HEK293 (cell line): Measurements from ENCODE around the gene TARS3.

Source experiments
- CTCF ChIA-PET: fragments of 350-600 bp; formaldehyde crosslinking; extraction: SDS; loops from one replicate; lab custom pipeline; 2021; ENCODE audit warnings: antibody characterized with exemption; lab: Yijun Ruan, JAX
- POLR2A ChIA-PET: fragments of 300-600 bp; formaldehyde crosslinking; extraction: SDS; loops from one replicate; lab custom pipeline; 2020; ENCODE audit warnings: antibody characterized with exemption, inconsistent platforms; lab: Yijun Ruan, JAX
- H3K27ac ChIP-seq: fragments of 200-500 bp; sonication (Bioruptor generic); 2 replicates; pipeline ENCODE4 v1.5.1; 2014; ENCODE audit warnings: low read depth, low read length, control low read depth, inconsistent platforms; ENCODE audit errors: extremely low read depth
- H3K36me3 ChIP-seq, 2 experiments: fragments of 200-500 bp in 1 of 2; sonication (Bioruptor generic) in 1 of 2; 1 replicate in 1 of 2; 2 replicates in 1 of 2; pipeline ENCODE4 v1.5.1; 2014 to 2017; ENCODE audit warnings: inconsistent platforms in 2 of 2, low read length in 2 of 2; ENCODE audit not compliant: control insufficient read depth in 2 of 2, insufficient read depth in 1 of 2
- H3K4me1 ChIP-seq: fragments of 200-500 bp; sonication (Bioruptor generic); 2 replicates; pipeline ENCODE4 v1.5.1; 2014; ENCODE audit warnings: mild to moderate bottlenecking, low read length, inconsistent platforms; ENCODE audit not compliant: control insufficient read depth, insufficient read depth
- H3K4me3 ChIP-seq: 2 replicates; pipeline ENCODE4 v1.5.1; 2011; ENCODE audit warnings: low read depth, mild to moderate bottlenecking, control low read depth, low read length, moderate library complexity
- H3K9me3 ChIP-seq: fragments of 200-500 bp; sonication (Bioruptor generic); 2 replicates; pipeline ENCODE4 v1.5.1; 2014; ENCODE audit warnings: low read depth, low read length, inconsistent platforms; ENCODE audit not compliant: control insufficient read depth, insufficient read depth
- CTCF ChIP-seq: fragments of 450-650 bp; formaldehyde crosslinking; IDR thresholded peaks from 2 replicates; pipeline ENCODE4 v1.5.1; 2016; ENCODE audit warnings: missing biosample characterization, missing genetic modification characterization
- GFI1B ChIP-seq: fragments of 450-650 bp; formaldehyde crosslinking; IDR thresholded peaks from 2 replicates; pipeline ENCODE4 v1.5.1; 2016; ENCODE audit warnings: missing biosample characterization, missing genetic modification characterization
- GLI4 ChIP-seq: fragments of 450-650 bp; formaldehyde crosslinking; IDR thresholded peaks from 2 replicates; pipeline ENCODE4 v1.5.1; 2016; ENCODE audit warnings: missing biosample characterization, missing genetic modification characterization
- MZF1 ChIP-seq: fragments of 450-650 bp; formaldehyde crosslinking; IDR thresholded peaks from 2 replicates; pipeline ENCODE4 v1.5.1; 2017; ENCODE audit warnings: missing biosample characterization, missing genetic modification characterization, borderline replicate concordance
- OVOL3 ChIP-seq: fragments of 450-650 bp; formaldehyde crosslinking; IDR thresholded peaks from 2 replicates; pipeline ENCODE4 v1.5.1; 2016; ENCODE audit warnings: missing biosample characterization, missing genetic modification characterization
- SETDB1 ChIP-seq: IDR thresholded peaks from one replicate; pipeline ENCODE4 v1.6.1; 2017; ENCODE audit warnings: mild to moderate bottlenecking, low read length, moderate library complexity, mixed read lengths; ENCODE audit not compliant: insufficient read length
- WT1 ChIP-seq: fragments of 450-650 bp; formaldehyde crosslinking; IDR thresholded peaks from 2 replicates; pipeline ENCODE4 v1.5.1; 2016; ENCODE audit warnings: missing biosample characterization, missing genetic modification characterization
- ZBTB10 ChIP-seq: fragments of 450-650 bp; formaldehyde crosslinking; IDR thresholded peaks from 2 replicates; pipeline ENCODE4 v1.5.1; 2016; ENCODE audit warnings: missing biosample characterization, missing genetic modification characterization
- ZBTB7A ChIP-seq: fragments of 450-650 bp; formaldehyde crosslinking; IDR thresholded peaks from 2 replicates; pipeline ENCODE4 v1.5.1; 2016; ENCODE audit warnings: low read depth, missing biosample characterization, missing genetic modification characterization
- ZFP37 ChIP-seq: fragments of 450-650 bp; formaldehyde crosslinking; IDR thresholded peaks from 2 replicates; pipeline ENCODE4 v1.5.1; 2016; ENCODE audit warnings: missing biosample characterization, missing genetic modification characterization
- ZIC2 ChIP-seq: fragments of 450-650 bp; formaldehyde crosslinking; IDR thresholded peaks from 2 replicates; pipeline ENCODE4 v1.5.1; 2016; ENCODE audit warnings: missing biosample characterization, missing genetic modification characterization
- ZNF10 ChIP-seq: fragments of 450-650 bp; formaldehyde crosslinking; IDR thresholded peaks from 2 replicates; pipeline ENCODE4 v1.5.1; 2017; ENCODE audit warnings: missing biosample characterization, missing genetic modification characterization
- ZNF169 ChIP-seq: fragments of 450-650 bp; formaldehyde crosslinking; IDR thresholded peaks from 2 replicates; pipeline ENCODE4 v1.5.1; 2016; ENCODE audit warnings: missing biosample characterization, missing genetic modification characterization
- ZNF19 ChIP-seq: fragments of 450-650 bp; formaldehyde crosslinking; IDR thresholded peaks from 2 replicates; pipeline ENCODE4; 2016; ENCODE audit warnings: missing biosample characterization, missing genetic modification characterization, low read depth
- ZNF2 ChIP-seq: fragments of 450-650 bp; formaldehyde crosslinking; IDR thresholded peaks from 2 replicates; pipeline ENCODE4 v1.5.1; 2016; ENCODE audit warnings: missing biosample characterization, missing genetic modification characterization
- ZNF211 ChIP-seq: fragments of 450-650 bp; formaldehyde crosslinking; IDR thresholded peaks from 2 replicates; pipeline ENCODE4 v1.5.1; 2016; ENCODE audit warnings: low read depth, missing biosample characterization, missing genetic modification characterization
- ZNF239 ChIP-seq: fragments of 450-650 bp; formaldehyde crosslinking; IDR thresholded peaks from 2 replicates; pipeline ENCODE4 v1.5.1; 2016; ENCODE audit warnings: missing biosample characterization, missing genetic modification characterization
- ZNF292 ChIP-seq: fragments of 450-650 bp; formaldehyde crosslinking; IDR thresholded peaks from 2 replicates; pipeline ENCODE4 v1.5.1; 2016; ENCODE audit warnings: low read depth, missing biosample characterization, missing genetic modification characterization, borderline replicate concordance
- ZNF302 ChIP-seq: fragments of 450-650 bp; formaldehyde crosslinking; IDR thresholded peaks from 2 replicates; pipeline ENCODE4 v1.5.1; 2016; ENCODE audit warnings: missing biosample characterization, missing genetic modification characterization, low read depth
- ZNF311 ChIP-seq: fragments of 450-650 bp; formaldehyde crosslinking; IDR thresholded peaks from 2 replicates; pipeline ENCODE4 v1.5.1; 2017; ENCODE audit warnings: missing biosample characterization, missing genetic modification characterization, borderline replicate concordance
- ZNF341 ChIP-seq: fragments of 450-650 bp; formaldehyde crosslinking; IDR thresholded peaks from 2 replicates; pipeline ENCODE4; 2016; ENCODE audit warnings: low read depth, missing biosample characterization, missing genetic modification characterization
- ZNF362 ChIP-seq: fragments of 450-650 bp; formaldehyde crosslinking; IDR thresholded peaks from 2 replicates; pipeline ENCODE4 v1.5.1; 2016; ENCODE audit warnings: missing biosample characterization, missing genetic modification characterization
- ZNF529 ChIP-seq: fragments of 450-650 bp; formaldehyde crosslinking; IDR thresholded peaks from 2 replicates; pipeline ENCODE4 v1.5.1; 2017; ENCODE audit warnings: missing genetic modification characterization, missing biosample characterization; ENCODE audit not compliant: insufficient replicate concordance
- ZNF558 ChIP-seq: fragments of 450-650 bp; formaldehyde crosslinking; IDR thresholded peaks from 2 replicates; pipeline ENCODE4 v1.5.1; 2016; ENCODE audit warnings: missing biosample characterization, missing genetic modification characterization
- ZNF596 ChIP-seq: fragments of 450-650 bp; IDR thresholded peaks from 2 replicates; pipeline ENCODE4 v1.5.0; 2018; ENCODE audit warnings: missing biosample characterization, mild to moderate bottlenecking, missing genetic modification characterization, moderate library complexity
- ZNF621 ChIP-seq: fragments of 450-650 bp; formaldehyde crosslinking; IDR thresholded peaks from 2 replicates; pipeline ENCODE4 v1.5.1; 2017; ENCODE audit warnings: missing biosample characterization, missing genetic modification characterization
- ZNF654 ChIP-seq: fragments of 450-650 bp; formaldehyde crosslinking; IDR thresholded peaks from 2 replicates; pipeline ENCODE4 v1.5.1; 2016; ENCODE audit warnings: low read depth, missing biosample characterization, missing genetic modification characterization
- ZNF692 ChIP-seq: fragments of 450-650 bp; formaldehyde crosslinking; IDR thresholded peaks from 2 replicates; pipeline ENCODE4 v1.5.1; 2016; ENCODE audit warnings: missing biosample characterization, missing genetic modification characterization
- ZNF701 ChIP-seq: fragments of 450-650 bp; formaldehyde crosslinking; IDR thresholded peaks from 2 replicates; pipeline ENCODE4 v1.5.1; 2016; ENCODE audit warnings: missing biosample characterization, missing genetic modification characterization
- ZNF777 ChIP-seq: fragments of 450-650 bp; formaldehyde crosslinking; IDR thresholded peaks from 2 replicates; pipeline ENCODE4 v1.5.1; 2017; ENCODE audit warnings: missing biosample characterization, missing genetic modification characterization, borderline replicate concordance
- ZNF792 ChIP-seq: fragments of 450-650 bp; formaldehyde crosslinking; IDR thresholded peaks from 2 replicates; pipeline ENCODE4 v1.5.1; 2016; ENCODE audit warnings: missing biosample characterization, missing genetic modification characterization
- ZSCAN4 ChIP-seq: fragments of 450-650 bp; formaldehyde crosslinking; IDR thresholded peaks from 2 replicates; pipeline ENCODE4 v1.5.1; 2017; ENCODE audit warnings: missing biosample characterization, missing genetic modification characterization

TARS3 gene

GRCh38 chr15:101641129-101641764, 83.0 kb downstream of the TARS3 start:
- POLR2A ChIA-PET, result interaction anchor here (1.1 kb wide), 1 partner anchor 10 kb away, joined by 3 read pairs; the partner anchor contains the start of gene TM2D3
- TF ChIP-seq SETDB1 (no peak), ZFP37 (tag by site-specific recombination) (no peak), ZBTB10 (tag by site-specific recombination) (no peak), ZNF362 (tag by site-specific recombination) (peak; percentile 86), ZNF654 (tag by site-specific recombination) (peak; percentile 90), ZNF558 (tag by site-specific recombination) (no peak), OVOL3 (no peak), MZF1 (tag by site-specific recombination) (no peak), ZNF692 (tag by site-specific recombination) (no peak), ZNF792 (tag by site-specific recombination) (no peak), ZNF311 (tag by site-specific recombination) (no peak), GLI4 (no peak), ZNF621 (tag by site-specific recombination) (no peak), ZNF302 (no peak), ZBTB7A (tag by site-specific recombination) (no peak), GFI1B (tag by site-specific recombination) (no peak), ZNF701 (tag by site-specific recombination) (no peak), ZNF211 (tag by site-specific recombination) (no peak), ZNF169 (no peak), WT1 (tag by site-specific recombination) (no peak), ZNF292 (tag by site-specific recombination) (no peak), ZNF341 (tag by site-specific recombination) (no peak), ZNF2 (tag by site-specific recombination) (peak; percentile 28; the same call in 1 of the 2 replicates), ZNF777 (no peak), ZNF239 (tag by site-specific recombination) (no peak), ZNF529 (tag by site-specific recombination) (no peak), ZIC2 (no peak), ZNF10 (tag by site-specific recombination) (no peak), ZSCAN4 (tag by site-specific recombination) (no peak), ZNF596 (tag by site-specific recombination) (no peak), CTCF (tag by site-specific recombination) (peak; percentile 73), ZNF19 (tag by site-specific recombination) (no peak)

More at GRCh38 chr15:101641129-101641764, 83.0 kb downstream of the TARS3 start:
- CTCF ChIA-PET, result interaction anchor here (0.6 to 5.4 kb wide), 92 partner anchors 8 to 1815 kb away, joined by 3 to 64 read pairs (median 5); partner anchors contain the start of genes SNRPA1 and TM2D3
- Histone ChIP-seq H3K9me3 (no peaks in the 10 kb centered on the region), H3K36me3 (peaks cover 63 to 67% of the 10 kb centered on the region in 2 experiments), H3K4me1 (peaks cover 4% of the 10 kb centered on the region; the same call in 1 of the 2 replicates), H3K27ac (no peak overlapping the region), H3K4me3 (no peak overlapping the region)
